Measurements from ENCODE around the gene LGALS7B. TPM values are rescaled to one million over a fixed set of nuclear protein-coding genes. Genes with fewer than 3 reads are reported as not detected.
"Not testable (repeated sequence)": the region's sequence is repeated elsewhere in the genome, so short reads cannot be mapped to it uniquely, and the experiment has no call there.

LGALS7B gene
- total RNA-seq, 1 experiment from 2014 or later = not detected

DNA sequence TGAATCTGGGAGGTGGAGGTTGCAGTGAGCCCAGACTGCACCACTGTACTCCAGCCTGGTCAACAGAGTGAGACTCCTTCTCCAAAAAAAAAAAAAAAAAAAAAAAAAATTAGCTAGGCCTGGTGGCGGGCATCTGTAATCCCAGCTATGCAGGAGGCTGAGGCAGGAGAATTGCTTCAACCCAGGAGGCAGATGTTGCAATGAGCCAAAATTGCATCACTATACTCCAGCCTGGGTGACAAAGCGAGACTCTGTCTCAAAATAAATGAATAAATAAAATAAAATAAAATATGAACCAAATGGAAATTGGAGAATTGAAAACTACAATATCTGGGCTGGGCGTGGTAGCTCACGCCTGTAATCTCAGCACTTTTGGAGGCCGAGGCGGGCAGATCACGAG is 40.2 kb downstream of the LGALS7B start:
- not testable (repeated sequence) for H4K20me1 ChIP-seq (ENCODE audit: insufficient read depth, low read depth, low read length); H3K4me2 ChIP-seq (ENCODE audit: low read depth, low read length, poor library complexity, severe bottlenecking); H3K4me3 ChIP-seq (ENCODE audit: low read length); H3K9me3 ChIP-seq (ENCODE audit: low read length); H3K9ac ChIP-seq (ENCODE audit: low read length); DNase-seq; H2AFZ ChIP-seq (ENCODE audit: low read length); H3K27ac ChIP-seq (ENCODE audit: low read length); H3K27me3 ChIP-seq (ENCODE audit: low read length); H3K9me2 ChIP-seq (replicated peaks; ENCODE audit: insufficient read depth, low read length)
- peaks cover 17% of the 10 kb centered on the region for H3K36me3 ChIP-seq (ENCODE audit: insufficient read depth, low read length)
- peaks cover 18% of the 10 kb centered on the region for H3K79me2 ChIP-seq (ENCODE audit: low read length)
- H3K4me1 ChIP-seq (ENCODE audit: low read length) = peaks cover 19% of the 10 kb centered on the region

DNA sequence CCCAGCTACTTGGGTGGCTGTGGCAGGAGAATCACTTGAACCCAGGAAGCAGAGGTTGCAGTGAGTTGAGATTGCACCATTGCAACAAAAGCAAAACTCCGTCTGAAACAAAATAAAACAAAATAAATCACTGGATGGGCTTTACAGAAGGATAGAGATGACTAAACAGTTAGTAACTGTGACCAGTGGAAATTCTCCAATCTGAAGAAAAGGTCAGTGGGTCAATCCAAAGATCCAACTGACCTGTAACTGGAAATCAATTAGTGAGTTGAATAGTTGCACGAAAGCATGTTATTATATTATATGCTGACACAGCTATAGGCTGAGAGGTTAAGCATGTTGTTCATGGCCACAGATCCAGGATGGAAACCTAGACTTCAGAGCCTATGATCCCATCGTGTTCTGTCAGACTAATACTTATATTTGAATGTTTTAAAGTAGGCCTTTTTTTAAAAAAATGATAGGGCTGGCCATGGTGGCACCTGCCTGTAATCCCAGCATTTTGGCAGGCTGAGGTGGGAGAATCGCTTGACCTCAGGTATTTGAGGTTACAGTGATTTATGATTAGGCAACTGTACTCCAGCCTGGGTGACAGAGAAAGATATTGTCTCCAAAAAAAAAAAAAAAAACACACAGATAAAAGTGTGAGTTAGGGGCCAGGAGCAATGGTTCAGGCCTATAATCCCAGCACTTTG is 41.2 kb downstream of the LGALS7B start:
- DNase-seq = no peak
- H3K36me3 ChIP-seq (ENCODE audit: insufficient read depth, low read length) = peaks cover 17% of the 10 kb centered on the region
- no peaks in the 10 kb centered on the region for H3K27me3 ChIP-seq (ENCODE audit: low read length)
- H4K20me1 ChIP-seq (ENCODE audit: insufficient read depth, low read depth, low read length) = no peaks in the 10 kb centered on the region
- H3K79me2 ChIP-seq (ENCODE audit: low read length) = peaks cover 18% of the 10 kb centered on the region
- no peak overlapping the region for H2AFZ ChIP-seq (ENCODE audit: low read length)
- peak overlapping the region; percentile 99 for H3K4me2 ChIP-seq (ENCODE audit: low read depth, low read length, poor library complexity, severe bottlenecking)
- peaks cover 19% of the 10 kb centered on the region for H3K4me1 ChIP-seq (ENCODE audit: low read length)
- H3K27ac ChIP-seq (ENCODE audit: low read length) = no peak overlapping the region
- no peaks in the 10 kb centered on the region for H3K9me3 ChIP-seq (ENCODE audit: low read length)
- H3K4me3 ChIP-seq (ENCODE audit: low read length) = peak overlapping the region; percentile 99
- peak overlapping the region; percentile 94; the same call in 1 of the 2 replicates for H3K9ac ChIP-seq (ENCODE audit: low read length)
- no peaks in the 10 kb centered on the region for H3K9me2 ChIP-seq (replicated peaks; ENCODE audit: insufficient read depth, low read length)

DNA sequence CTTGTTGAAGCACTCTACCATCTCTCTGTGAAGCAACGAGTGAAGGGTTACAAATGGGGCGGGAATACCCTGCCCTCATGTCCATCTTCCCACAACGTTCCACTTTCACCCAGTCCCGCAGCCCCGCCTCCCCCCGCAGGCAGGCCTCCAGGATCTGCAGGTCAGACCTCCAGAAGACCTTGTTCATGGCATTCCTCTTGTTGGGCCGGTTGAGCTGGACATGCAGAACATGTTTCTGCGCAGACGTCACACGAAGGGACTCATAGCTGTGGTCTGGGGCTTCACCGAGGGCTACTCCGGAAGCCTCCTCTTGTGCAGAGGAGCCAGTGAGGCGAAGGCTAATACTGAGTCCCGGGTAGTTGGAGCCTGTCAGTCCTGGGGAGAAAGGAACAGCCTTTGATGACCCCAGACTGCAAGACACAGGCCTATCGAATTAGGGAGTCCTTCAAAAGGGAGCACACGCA is 42.2 kb downstream of the LGALS7B start:
- Histone ChIP-seq H3K4me2 (ENCODE audit: low read depth, low read length, poor library complexity, severe bottlenecking) (peak overlapping the region; percentile 99), H3K9ac (ENCODE audit: low read length) (peak overlapping the region; percentile 94), H3K36me3 (ENCODE audit: insufficient read depth, low read length) (peaks cover 21% of the 10 kb centered on the region), H3K27ac (ENCODE audit: low read length) (peak overlapping the region; percentile 74), H4K20me1 (ENCODE audit: insufficient read depth, low read depth, low read length) (no peaks in the 10 kb centered on the region), H3K9me3 (ENCODE audit: low read length) (no peaks in the 10 kb centered on the region), H3K4me3 (ENCODE audit: low read length) (peak overlapping the region; percentile 99), H2AFZ (ENCODE audit: low read length) (peak overlapping the region; percentile 96), H3K27me3 (ENCODE audit: low read length) (no peaks in the 10 kb centered on the region), H3K4me1 (ENCODE audit: low read length) (peaks cover 19% of the 10 kb centered on the region), H3K9me2 (replicated peaks; ENCODE audit: insufficient read depth, low read length) (no peaks in the 10 kb centered on the region), H3K79me2 (ENCODE audit: low read length) (peaks cover 18% of the 10 kb centered on the region)
- DNase-seq = peak; percentile 69

DNA sequence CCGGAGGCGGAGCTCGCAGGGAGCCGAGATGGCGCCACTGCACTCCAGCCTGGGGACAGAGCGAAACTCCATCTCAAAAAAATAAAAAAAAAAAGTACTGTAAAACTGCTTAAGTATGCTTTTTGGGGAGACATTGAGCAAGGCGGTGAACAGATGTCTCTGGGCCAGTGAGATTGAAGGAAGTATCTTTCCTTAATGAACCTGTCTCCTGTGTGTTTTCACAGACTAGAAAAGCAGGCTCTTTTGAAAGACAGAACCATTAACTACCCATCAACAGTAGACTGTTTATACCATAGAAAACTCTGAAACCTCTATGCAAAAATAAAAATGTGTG is 44.1 kb downstream of the LGALS7B start:
- DNase-seq = peak; percentile 38
- Histone ChIP-seq H3K4me3 (ENCODE audit: low read length) (no peak overlapping the region), H3K36me3 (ENCODE audit: insufficient read depth, low read length) (peaks cover 27% of the 10 kb centered on the region), H3K27me3 (ENCODE audit: low read length) (no peaks in the 10 kb centered on the region), H3K9me3 (ENCODE audit: low read length) (no peaks in the 10 kb centered on the region), H3K27ac (ENCODE audit: low read length) (peak overlapping the region; percentile 48; the same call in 1 of the 2 replicates), H2AFZ (ENCODE audit: low read length) (no peak overlapping the region), H3K9me2 (replicated peaks; ENCODE audit: insufficient read depth, low read length) (no peaks in the 10 kb centered on the region), H3K4me2 (ENCODE audit: low read depth, low read length, poor library complexity, severe bottlenecking) (no peak overlapping the region), H4K20me1 (ENCODE audit: insufficient read depth, low read depth, low read length) (no peaks in the 10 kb centered on the region), H3K9ac (ENCODE audit: low read length) (no peak overlapping the region), H3K79me2 (ENCODE audit: low read length) (peaks cover 18% of the 10 kb centered on the region), H3K4me1 (ENCODE audit: low read length) (peaks cover 19% of the 10 kb centered on the region)

DNA sequence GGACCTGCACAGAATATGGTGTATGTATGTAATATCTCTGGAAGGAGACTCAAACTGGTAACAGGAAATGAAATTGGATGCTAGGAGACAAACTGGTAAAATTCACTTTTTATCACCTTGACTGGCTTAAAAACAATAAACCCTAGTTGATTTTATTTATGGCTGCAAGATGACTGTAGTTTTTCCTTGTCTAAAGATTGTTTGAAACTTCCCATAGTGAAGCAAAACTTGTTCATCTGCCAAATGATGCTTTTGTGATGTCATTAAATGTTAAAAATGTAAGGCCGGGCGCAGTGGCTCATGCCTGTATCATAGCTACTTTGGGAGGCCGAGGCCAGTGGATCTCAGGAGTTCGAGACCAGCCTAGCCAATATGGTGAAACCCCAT is 45.1 kb downstream of the LGALS7B start:
- H3K27ac ChIP-seq (ENCODE audit: low read length) = 0 out of 2 replicates have a peak overlapping the region, but pooled peaks have one; percentile 31
- H3K9me2 ChIP-seq (replicated peaks; ENCODE audit: insufficient read depth, low read length) = no peaks in the 10 kb centered on the region
- peaks cover 18% of the 10 kb centered on the region for H3K79me2 ChIP-seq (ENCODE audit: low read length)
- H3K9me3 ChIP-seq (ENCODE audit: low read length) = no peaks in the 10 kb centered on the region
- no peak overlapping the region for H3K9ac ChIP-seq (ENCODE audit: low read length)
- H3K4me2 ChIP-seq (ENCODE audit: low read depth, low read length, poor library complexity, severe bottlenecking) = no peak overlapping the region
- no peak overlapping the region for H3K4me3 ChIP-seq (ENCODE audit: low read length)
- H3K36me3 ChIP-seq (ENCODE audit: insufficient read depth, low read length) = peaks cover 30% of the 10 kb centered on the region
- H3K4me1 ChIP-seq (ENCODE audit: low read length) = peaks cover 19% of the 10 kb centered on the region
- no peak for DNase-seq
- H4K20me1 ChIP-seq (ENCODE audit: insufficient read depth, low read depth, low read length) = no peaks in the 10 kb centered on the region
- H2AFZ ChIP-seq (ENCODE audit: low read length) = no peak overlapping the region
- H3K27me3 ChIP-seq (ENCODE audit: low read length) = no peaks in the 10 kb centered on the region

DNA sequence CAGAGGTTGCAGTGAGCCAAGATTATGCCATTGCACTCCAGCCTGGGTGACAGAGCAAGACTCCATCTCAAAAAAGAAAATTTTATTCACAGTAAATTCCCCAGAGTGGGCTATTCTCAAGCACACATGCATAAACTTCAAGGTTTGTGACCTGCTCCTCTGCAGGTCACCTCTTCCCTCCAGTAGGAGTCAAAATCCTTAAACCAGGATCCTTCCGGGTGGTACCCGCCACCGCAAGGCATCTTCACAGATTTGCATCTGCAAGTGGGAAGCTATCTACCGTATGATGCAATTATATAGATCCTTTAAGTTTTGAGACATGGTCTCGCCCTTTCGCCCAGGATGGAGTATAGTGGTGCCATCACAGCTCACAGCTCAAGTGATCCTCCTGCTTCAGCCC is 45.6 kb downstream of the LGALS7B start:
- Histone ChIP-seq H3K79me2 (ENCODE audit: low read length) (peaks cover 18% of the 10 kb centered on the region), H3K4me2 (ENCODE audit: low read depth, low read length, poor library complexity, severe bottlenecking) (no peak overlapping the region), H3K9me3 (ENCODE audit: low read length) (no peaks in the 10 kb centered on the region), H3K36me3 (ENCODE audit: insufficient read depth, low read length) (peaks cover 35% of the 10 kb centered on the region), H3K27ac (ENCODE audit: low read length) (peak overlapping the region; percentile 31), H4K20me1 (ENCODE audit: insufficient read depth, low read depth, low read length) (no peaks in the 10 kb centered on the region), H3K4me3 (ENCODE audit: low read length) (no peak overlapping the region), H3K27me3 (ENCODE audit: low read length) (no peaks in the 10 kb centered on the region), H3K4me1 (ENCODE audit: low read length) (peaks cover 19% of the 10 kb centered on the region), H3K9me2 (replicated peaks; ENCODE audit: insufficient read depth, low read length) (no peaks in the 10 kb centered on the region), H2AFZ (ENCODE audit: low read length) (no peak overlapping the region), H3K9ac (ENCODE audit: low read length) (no peak overlapping the region)
- no peak for DNase-seq

DNA sequence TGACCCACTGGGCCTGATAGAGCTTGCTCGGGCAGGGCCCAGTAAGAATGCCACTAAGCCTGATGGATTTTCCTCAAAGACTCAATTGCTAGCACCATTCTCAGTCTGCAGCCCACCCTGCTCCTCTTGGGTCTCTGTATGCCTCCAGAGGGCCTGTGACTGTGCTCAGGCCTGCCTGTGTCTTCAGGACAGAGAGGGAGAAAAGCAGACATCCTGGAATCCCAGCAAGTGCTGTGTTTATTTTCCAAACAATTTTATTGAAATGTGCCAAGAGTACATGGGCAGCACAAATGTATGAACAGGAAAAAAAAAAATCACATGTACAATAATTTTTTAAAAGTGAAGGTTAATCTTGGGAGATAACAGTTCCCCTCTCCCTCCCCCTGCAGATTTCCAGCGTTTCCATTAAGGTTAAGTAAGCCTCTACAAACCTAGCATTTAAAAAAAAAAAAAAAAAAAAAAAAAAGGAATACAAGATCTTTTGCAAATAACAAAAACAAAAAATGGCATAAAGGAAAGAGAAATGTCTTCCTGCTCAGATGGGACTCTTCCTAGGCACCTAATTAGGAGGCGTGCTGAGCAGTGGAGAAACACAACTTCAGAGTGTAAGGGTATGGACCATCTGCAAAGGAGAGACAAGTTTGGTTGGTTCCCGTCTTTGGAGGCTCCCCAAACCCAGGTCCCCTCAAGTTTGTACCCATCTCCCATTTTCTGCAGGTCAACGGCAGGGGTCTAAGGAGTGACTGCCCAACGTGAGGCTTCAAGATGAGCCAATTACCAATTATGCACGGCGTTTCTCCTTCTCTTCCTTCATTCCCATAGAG is 47.4 kb downstream of the LGALS7B start:
- no peak overlapping the region for H2AFZ ChIP-seq (ENCODE audit: low read length)
- H3K27me3 ChIP-seq (ENCODE audit: low read length) = no peaks in the 10 kb centered on the region
- H3K4me3 ChIP-seq (ENCODE audit: low read length) = no peak overlapping the region
- H3K9me3 ChIP-seq (ENCODE audit: low read length) = no peaks in the 10 kb centered on the region
- no peaks in the 10 kb centered on the region for H3K9me2 ChIP-seq (replicated peaks; ENCODE audit: insufficient read depth, low read length)
- peaks cover 7% of the 10 kb centered on the region for H3K79me2 ChIP-seq (ENCODE audit: low read length)
- H3K4me1 ChIP-seq (ENCODE audit: low read length) = peaks cover 7% of the 10 kb centered on the region
- peaks cover 38% of the 10 kb centered on the region for H3K36me3 ChIP-seq (ENCODE audit: insufficient read depth, low read length)
- no peak overlapping the region for H3K4me2 ChIP-seq (ENCODE audit: low read depth, low read length, poor library complexity, severe bottlenecking)
- no peak for DNase-seq
- peaks cover 8% of the 10 kb centered on the region for H4K20me1 ChIP-seq (ENCODE audit: insufficient read depth, low read depth, low read length)
- H3K27ac ChIP-seq (ENCODE audit: low read length) = no peak overlapping the region
- no peak overlapping the region for H3K9ac ChIP-seq (ENCODE audit: low read length)

DNA sequence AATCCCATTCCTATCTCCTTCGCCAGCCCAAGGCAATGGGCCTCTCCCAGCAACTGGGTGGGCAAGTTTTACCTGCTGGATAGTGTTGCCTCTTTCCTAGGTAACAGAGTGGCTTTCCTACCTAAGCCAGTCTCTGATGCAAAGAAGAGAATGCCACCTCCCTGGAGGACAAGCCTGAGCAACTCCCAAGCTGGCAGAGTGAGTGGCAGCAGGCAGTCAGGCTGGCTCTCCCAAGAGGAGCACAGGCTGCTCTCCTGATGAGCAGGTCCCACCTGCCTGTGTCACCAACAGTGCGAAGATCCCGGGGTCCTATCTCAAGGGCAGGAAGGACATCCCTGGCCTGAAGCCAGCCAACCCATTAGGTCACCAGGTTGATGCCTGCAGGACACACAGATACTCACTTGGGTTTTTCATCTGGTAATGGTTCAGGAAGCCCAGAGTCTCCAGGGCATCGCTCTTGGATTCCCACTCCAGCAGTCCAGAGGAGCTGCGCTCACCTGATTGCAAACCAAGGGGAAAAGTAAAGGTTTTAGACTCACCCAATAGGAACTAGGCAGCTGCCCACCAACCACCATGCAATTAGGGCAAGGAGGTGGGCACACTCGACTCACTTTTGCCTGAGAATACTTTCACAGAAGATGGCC is 48.1 kb downstream of the LGALS7B start:
- DNase-seq = no peak
- H3K27me3 ChIP-seq (ENCODE audit: low read length) = no peaks in the 10 kb centered on the region
- no peak overlapping the region for H3K4me3 ChIP-seq (ENCODE audit: low read length)
- H2AFZ ChIP-seq (ENCODE audit: low read length) = no peak overlapping the region
- H3K9me2 ChIP-seq (replicated peaks; ENCODE audit: insufficient read depth, low read length) = no peaks in the 10 kb centered on the region
- peaks cover 45% of the 10 kb centered on the region for H3K36me3 ChIP-seq (ENCODE audit: insufficient read depth, low read length)
- peaks cover 15% of the 10 kb centered on the region for H4K20me1 ChIP-seq (ENCODE audit: insufficient read depth, low read depth, low read length)
- peaks cover 8% of the 10 kb centered on the region; the same call in 1 of the 2 replicates for H3K79me2 ChIP-seq (ENCODE audit: low read length)
- H3K4me1 ChIP-seq (ENCODE audit: low read length) = peaks cover 4% of the 10 kb centered on the region
- no peak overlapping the region for H3K27ac ChIP-seq (ENCODE audit: low read length)
- H3K9me3 ChIP-seq (ENCODE audit: low read length) = no peaks in the 10 kb centered on the region
- H3K4me2 ChIP-seq (ENCODE audit: low read depth, low read length, poor library complexity, severe bottlenecking) = no peak overlapping the region
- no peak overlapping the region for H3K9ac ChIP-seq (ENCODE audit: low read length)
